Measurements from ENCODE around the gene SLC16A2.
"Not testable (repeated sequence)": the region's sequence is repeated elsewhere in the genome, so short reads cannot be mapped to it uniquely, and the experiment has no call there.

The SLC16A2 gene

DNA sequence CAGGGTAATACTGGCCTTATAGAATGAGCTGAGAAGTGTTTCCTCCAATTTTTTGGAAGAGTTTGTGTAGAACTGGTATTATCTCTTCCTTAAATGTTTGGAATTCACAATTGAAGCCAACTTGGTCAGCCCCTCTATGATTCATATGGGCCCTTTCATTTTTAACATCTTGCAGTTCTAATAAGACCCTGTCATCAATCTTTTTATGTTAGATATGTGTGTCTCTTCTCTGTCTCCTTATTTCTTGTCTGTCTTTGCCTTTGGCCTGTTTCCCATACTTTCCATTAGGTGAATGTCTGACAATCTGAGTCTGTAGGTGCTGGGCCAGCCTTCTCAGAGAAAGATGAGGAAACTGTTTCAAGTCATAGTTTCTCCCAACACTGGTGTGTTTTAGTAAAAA is 88.7 kb downstream of the SLC16A2 start:
- DNase-seq: no peak

DNA sequence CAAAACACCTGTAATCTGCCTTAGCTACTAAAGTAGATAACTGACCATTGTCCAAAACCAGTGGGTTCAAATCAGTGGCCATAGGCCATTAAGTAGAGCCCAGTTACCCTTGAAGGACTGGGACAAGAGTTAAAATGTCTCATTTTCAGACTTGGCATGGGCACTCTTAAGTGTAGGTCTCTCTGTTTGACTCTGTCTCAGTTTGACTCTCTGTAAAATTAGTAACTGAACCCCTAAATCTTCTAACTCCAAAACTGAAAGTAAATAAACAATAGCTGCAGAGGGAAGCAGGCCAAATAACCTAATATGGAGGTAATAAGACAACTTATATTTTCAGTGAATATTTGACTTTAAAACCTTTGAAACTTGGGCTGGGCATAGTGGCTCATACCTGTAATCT is 89.1 kb downstream of the SLC16A2 start:
- DNase-seq: no peak

DNA sequence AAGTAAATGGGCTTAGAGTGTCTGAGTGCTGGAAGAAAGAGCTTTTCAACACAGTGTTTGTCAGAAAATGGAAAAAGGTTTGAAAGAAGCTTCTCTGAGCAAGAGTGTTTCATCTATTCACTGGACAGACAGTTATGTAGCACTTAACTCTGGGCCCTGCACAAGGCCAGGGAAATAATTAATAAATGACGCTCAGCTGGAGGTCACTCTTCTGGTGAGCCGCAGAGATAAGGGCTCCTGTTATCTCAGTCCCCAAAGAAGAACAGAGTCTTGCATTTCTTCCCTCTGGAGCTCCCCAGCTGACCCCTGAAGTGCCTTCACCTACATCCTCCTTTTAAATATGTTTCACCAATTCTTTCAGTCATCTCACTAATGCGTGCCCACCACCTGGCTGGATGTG is 90.4 kb downstream of the SLC16A2 start:
- DNase-seq: no peak

DNA sequence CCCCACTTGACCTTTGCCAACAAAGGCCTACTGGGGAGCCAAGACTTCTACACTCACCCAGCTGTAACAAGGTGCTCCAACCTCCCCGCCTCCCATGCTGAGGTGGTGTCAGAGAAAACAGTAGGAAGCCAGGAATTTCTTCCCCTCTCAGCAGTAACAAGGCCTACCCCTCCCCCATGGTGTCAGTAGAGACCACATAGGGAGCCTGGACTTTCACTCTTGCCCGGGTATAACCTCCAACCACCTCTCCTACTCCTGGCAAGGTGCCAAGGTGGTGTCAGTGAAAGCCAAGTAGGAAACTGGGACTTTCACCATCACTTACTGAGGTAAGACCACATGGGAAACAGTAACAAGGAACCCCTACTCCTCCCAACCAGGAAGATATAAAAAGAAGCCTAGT is 93.1 kb downstream of the SLC16A2 start:
- no peak for DNase-seq

DNA sequence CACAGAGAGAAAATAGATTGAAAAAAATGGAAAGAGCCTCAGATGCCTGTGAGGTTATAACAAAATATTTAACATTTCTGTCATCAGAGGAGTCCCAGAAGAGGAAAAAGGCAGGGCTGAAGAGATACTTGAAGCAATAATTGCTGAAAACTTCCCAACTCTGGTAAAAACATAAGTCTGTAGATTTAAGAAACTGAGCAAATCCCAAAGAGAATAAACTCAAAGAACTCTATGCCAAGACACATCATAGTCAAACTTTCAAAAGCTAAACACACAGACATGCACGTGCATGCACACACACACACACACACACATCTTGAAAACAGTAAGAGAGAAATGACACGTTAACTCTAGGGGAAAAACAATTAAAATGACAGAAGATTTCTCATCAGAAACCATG is 94.1 kb downstream of the SLC16A2 start:
- no peak for DNase-seq

DNA sequence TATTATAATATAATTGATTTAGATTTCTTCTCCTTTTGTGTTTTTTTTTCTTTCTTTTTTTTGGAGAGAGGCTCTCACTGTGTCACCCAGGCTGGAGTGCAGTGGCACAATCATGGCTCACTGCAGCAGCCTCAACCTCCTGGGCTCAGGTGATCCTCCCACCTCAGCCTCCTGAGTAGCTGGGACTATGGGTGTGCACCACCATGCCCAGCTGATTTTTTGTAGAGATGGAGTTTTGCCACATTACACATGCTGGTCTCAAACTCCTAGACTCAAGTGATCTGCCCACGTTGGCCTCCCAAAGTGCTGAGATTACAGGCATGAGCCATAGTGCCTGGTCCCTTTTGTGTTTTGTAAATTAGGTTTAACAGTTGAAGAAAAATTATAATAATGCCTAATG is 94.7 kb downstream of the SLC16A2 start:
- DNase-seq: not testable (repeated sequence)

DNA sequence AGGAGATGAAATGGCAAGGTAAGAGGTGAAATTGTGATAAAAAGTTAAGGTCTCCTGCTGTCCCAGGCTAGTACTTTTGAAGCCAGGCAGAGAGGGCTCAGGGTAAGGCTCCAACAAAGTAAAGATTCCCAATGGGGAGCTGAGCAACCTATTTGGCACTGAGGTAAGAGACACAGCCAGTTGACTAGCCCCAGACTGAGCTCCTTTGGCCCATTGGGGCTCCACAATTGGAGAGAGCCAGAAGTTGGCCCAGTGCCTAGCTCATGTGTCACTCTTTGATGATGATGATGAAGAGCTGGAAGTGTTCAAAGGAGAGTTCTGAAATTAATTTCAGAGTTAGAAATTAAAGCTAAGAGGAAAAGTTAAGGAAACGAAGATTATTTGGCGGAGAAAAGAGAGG is 98.6 kb downstream of the SLC16A2 start:
- DNase-seq: no peak

DNA sequence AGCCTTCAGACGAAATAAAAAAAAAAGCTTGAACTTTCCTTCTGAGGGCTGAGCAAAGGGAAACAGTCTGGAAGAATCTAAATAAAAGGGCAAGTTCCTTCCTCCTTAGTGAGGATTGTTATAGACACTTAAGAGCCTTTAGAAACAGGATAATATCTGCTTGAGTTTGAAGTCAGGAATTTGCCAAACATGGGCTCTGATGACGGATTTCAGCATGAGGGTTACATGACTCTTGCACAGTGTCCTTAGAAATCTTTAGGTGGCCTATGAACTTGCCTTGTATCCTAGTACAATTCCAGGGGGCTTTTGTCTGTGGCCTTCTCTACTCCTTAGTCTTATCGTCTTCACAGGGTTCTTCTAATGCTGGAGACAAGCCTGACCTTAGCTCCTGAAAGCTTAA is 99.0 kb downstream of the SLC16A2 start:
- DNase-seq: no peak

DNA sequence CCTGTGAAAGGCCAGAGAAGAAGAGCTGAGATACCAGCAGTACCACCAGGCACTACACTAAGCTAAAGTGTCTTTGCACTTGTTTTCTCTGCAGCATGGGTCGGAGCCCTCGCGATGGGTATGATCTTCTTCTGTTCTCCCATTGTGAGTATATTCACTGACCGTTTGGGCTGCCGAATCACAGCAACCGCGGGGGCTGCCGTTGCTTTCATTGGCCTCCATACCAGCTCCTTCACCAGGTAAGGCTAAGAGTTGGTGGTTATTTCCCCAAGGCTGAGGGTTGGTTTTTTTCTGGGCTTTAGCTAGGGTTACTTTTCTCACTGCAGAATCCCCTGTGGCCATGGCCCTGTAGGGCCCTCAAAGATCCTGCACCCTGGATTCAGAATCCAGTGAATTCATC is 99.6 kb downstream of the SLC16A2 start:
- DNase-seq: no peak

DNA sequence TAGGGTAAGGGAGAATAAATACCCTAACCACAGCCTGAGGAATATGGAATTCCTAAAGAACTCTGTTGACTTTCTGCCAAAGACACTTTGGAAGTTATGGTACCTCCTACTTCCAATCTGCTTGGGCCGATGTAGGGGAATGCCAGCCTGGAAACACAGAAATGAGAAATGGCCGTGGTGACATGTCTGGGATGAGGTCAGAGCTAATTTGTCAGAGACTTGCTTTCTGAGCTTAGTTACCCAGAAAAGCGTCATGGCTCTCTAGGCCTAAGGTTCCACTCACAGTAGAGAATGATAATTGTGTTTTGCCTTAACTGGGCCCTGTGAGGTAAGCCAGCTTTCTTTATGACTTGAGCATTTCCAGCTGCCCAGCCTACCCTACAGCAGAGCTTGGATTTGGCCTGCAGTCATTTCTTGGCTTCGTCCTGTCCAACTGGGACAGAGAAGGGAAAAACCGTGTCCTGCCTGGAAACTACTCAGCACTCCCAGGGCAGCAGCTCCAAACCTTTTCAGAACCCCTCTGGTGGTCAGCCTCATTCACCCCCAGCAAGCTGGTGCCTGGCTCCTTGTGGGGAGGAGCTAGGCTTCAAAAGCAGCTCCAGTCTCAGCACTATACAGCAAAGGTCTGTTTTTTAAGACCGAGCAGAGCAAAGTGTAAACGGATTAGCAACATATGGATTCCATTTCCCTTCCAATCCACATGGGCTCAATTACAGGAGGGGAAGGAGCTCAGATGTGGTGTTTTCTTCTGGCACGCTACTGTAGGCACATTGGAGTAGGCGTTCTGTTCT is 100.9 kb downstream of the SLC16A2 start:
- DNase-seq: no peak

DNA sequence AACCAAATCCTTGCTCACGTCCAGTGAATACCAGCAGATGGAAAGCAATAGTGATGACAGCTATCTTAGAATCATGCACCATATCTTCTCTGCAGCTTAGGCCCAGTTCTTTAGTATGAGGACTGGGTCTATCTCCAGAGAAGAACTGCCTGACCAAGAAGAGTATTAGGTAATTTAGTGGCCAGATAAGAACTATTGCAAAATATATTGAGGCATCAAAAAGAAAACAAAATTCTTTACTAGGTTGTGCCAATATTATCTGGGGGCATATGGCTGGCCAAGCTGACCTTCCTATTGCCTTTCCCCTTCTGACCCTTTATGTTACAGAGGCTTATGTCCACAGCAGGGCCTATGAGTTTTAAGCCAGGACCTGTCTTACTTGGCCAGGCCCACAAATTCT is 101.9 kb downstream of the SLC16A2 start:
- DNase-seq: no peak

DNA sequence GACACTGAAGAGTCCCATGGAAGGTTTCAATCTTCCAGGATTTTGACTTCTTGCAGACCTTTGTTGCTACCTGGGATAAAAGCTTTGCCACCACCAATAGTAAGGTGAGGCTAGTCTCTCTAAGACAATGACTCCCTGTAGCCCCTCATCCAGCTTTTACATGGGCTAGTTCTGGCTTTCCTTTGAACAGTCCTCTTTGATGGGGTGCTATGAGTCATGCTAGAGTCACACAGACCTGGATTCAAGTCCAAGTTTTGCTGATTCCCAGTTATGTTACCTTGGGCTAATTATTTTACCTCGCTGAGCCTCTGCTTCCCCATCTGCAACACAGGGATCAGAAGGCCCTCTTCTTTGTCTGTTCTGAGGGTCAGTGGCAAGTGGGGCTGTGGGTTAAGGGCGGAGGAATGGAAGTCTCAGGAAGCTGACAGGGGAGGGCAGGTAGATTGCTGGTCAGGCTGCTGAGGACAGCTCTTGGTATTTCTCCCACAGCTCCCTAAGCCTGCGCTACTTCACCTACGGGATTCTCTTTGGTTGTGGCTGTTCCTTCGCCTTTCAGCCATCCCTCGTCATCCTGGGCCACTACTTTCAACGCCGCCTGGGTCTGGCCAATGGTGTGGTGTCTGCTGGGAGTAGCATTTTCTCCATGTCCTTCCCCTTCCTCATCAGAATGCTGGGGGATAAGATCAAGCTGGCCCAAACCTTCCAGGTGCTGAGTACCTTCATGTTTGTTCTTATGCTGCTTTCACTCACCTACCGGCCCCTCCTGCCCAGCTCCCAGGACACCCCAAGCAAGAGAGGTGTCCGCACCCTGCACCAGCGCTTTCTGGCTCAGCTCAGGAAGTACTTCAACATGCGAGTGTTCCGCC is 102.8 kb downstream of the SLC16A2 start:
- no peak for DNase-seq

DNA sequence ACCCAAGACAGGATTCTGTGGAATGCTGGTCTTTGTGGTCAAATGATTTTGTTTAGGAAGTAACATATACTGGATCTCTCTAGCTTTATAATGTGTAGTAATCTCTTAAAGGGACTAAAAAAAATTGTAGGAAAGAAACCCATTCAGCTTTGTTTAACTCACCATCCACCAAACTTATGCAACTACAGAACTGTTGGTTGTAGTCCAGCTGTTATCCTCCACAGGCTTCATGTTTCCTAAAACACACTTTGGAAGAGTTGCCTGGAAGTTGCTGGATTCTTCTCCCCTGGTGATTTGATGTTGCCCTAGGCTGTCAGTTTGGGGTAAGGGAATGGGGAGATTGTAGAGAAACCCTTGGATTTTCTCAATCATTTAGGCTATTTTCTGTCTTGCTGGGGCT is 103.8 kb downstream of the SLC16A2 start:
- DNase-seq: no peak

DNA sequence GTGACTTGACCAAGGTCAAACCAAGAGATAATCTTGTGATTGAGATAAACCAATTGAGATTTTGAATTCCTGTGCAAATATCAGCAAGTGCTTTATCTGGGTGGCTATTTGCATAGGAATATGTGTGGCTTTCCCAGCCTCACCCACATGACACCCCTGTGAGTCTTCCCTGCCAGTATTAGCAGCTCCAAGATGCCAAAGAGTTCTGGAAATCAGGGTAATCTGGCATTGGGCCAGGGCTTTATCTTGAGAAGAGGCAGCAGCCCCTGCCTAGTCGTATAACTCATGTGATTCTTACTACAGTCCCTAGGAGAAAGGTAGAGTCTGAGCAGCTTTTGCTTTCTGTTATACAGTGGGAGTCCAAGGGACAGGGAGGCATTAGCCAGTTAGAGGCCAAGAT is 105.5 kb downstream of the SLC16A2 start:
- DNase-seq: no peak

DNA sequence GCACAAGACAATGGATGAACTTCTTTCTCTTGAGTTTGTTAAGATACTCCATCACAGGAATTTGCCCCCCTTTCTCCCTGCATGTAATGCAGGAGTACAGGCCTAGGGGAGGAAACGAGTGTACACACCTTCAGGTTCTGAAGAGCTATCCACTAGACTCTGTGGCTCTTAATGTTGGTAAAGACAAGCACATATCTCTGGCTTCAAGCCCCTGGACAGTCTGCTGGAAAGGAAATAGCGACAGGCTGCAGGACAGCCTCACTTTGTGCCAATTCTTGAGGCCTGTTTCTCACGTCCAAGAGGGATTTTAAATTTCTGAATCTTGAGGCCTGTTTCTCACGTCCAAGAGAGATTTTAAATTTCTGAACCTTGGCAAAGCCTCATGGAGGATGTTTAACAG is 106.1 kb downstream of the SLC16A2 start:
- DNase-seq: no peak

DNA sequence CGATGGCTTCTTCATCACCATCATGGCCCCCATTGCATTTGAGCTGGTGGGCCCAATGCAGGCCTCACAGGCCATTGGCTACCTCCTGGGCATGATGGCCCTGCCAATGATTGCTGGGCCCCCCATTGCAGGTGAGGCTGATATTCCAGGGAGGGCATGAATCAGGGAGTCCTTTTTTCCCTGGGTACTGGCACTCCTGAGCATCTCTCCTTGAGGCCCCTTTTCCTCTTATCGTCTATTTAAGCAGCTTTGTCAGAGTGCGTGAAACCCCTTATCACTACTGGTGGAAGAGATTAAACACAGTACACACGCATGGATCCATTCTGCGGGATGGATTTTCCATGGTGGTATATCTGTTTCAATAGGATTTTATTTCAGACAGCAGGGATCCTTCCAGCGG is 108.0 kb downstream of the SLC16A2 start:
- no peak for DNase-seq

DNA sequence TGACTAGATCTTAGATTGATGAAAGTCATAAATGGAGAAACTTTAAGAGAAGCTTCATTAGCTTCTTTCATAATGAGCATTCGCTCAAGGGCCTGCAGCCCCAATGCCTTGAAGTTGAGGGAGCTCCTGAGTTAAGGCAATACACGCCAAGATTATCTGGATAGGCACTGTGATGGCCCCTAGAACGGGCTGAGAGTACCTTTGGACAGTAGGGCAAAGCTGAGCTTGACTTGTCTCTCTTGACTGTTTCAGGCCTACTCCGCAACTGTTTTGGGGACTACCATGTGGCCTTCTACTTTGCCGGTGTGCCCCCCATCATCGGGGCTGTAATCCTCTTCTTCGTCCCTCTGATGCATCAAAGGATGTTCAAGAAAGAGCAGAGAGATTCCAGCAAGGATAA is 109.8 kb downstream of the SLC16A2 start:
- no peak for DNase-seq

DNA sequence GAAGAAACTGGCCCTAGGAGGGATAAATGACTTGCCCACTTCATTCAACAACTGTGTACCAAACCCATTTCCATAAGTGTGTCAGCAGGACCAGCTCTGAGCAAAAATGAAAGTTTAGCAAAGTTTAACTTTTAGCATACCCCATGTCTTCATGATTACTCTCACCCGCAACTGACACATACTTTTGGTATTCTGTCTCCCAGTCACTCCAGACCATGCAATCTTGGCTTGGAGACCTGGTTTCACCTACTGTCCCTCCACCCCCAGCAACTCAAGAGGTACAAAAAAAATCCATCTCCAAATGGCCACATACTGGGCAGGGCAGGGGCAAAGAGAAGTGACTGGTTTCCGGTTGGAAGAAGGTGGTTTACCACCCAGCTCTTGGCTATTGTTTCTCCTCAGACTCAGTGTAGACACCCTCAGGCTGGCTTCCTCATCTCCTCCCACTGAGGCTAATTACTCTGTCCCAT is 113.3 kb downstream of the SLC16A2 start:
- DNase-seq: peak; percentile 19 to 47

DNA sequence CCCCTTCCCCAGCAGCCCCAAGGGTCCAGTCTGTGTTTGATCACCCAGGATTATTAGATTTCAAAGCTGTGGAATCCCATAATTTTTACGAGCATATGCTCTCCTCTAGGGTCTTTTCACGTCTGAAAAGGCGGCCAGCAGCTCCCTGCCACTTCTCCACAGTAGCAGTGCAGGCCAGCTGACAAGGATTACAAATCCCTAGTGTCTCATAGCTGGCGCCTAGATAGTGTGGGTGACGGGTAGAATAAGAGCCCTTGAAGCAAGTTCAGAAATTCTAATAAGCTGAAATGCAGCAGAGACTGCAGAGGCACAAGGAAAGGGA is 113.8 kb downstream of the SLC16A2 start:
- peak in 1 of 2 donors; percentile 38 for DNase-seq

DNA sequence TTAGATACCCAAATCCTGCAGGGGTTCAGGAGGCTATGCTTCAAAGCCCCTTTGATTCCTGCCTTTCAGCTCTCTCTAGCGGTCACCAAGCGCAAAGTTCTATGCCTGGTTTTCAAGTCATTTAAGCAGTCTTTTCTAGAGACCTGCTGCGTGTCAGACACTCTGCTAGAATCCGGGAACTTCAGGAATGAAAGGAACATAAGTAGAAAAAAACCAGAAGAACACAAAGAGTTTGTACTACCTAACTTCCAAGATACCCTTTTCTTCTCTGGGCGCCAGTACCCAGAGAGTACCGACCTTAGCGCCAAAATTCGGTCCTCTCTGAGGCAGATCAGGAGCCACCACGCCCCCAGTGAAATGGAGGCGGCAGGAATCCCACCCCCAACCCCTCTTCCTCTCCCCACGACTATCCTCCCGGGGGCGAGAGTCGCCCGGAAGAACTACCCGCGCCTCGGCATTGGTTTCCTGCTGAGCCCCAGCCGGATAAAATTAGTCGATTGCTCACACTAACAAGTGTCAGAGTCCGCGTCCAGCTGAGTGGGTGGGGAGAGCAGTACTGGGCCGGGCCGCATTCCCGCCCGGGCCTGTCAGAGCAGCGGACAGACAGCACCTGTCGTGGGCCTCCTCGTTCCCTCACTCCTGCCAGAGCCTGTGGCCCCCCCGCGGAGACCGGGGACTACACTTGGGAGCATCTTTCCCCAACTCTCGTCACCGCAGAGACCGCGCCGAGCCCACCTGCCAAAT is 114.3 kb downstream of the SLC16A2 start:
- peak; percentile 58 to 75 for DNase-seq

DNA sequence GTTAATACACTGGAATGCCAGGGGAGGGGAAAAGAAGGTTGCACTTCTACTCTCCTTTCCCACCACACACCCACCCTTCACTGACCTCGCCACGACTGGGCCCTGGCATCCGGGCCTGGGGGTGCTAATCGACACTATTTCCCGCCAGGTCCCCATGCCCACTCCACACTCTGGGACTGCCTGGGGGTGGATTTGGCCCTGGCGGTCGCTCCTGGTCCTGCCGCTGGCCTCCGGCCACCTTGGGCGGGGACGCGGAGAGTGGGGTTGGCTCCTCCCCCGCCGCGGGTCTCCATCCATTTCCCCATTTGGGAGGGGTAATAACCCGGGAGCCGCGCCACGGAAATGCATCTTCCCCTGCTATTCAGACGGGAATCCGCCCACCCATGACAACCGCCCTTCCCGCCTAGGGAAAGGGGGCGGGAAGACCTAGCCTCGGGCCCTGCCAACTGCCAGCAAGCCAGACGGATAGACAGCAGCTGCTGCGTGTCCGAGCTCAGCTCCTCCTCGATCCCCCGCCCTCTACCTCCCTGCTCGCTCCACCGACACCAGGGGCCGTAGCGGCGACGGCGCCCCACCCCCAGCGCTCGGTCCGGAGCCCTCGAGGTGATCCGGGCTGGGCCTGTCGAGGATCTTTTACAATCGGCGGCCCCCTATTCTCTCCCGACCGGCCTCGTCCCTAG is 115.0 kb downstream of the SLC16A2 start:
- DNase-seq: peak; percentile 74 to 77

DNA sequence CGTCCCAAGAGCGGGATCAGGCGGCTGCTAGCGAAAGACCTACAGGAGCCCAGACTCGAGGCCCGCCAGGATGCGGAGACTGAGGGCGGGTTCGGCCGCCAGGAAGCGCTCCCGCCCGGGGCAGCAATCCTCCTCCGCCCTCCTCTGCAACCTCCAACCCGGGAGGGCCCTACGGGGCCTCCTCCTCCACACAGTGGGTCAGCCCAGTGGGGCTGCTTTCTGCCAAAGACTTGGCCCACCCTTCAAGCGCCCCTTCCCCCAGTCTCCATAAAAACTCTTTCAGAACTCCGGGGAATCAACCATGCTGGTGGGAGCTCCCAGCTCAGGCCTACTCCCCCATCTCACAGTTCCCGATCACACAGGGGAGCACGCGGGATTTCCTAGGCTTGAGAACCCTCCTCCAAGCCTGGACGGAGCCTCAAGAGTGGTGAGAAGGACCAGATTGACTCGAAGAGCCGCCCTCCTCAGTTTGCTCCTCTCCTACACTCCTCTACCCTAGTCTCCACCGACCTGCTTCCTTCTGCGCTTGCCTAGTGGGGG is 115.6 kb downstream of the SLC16A2 start:
- DNase-seq: peak in 1 of 2 donors; percentile 10
